Caki2 (cell line): Measurements from ENCODE around the gene AGAP9. TPM values are rescaled to one million over a fixed set of nuclear protein-coding genes. Genes with fewer than 3 reads are reported as not detected.

Source experiments
- total RNA-seq: library from RNA; depleted of rRNA; stranded (reverse); fragments of >200 nt; shearing (Covaris generic); gene quantifications from 2 replicates; pipeline ENCODE4 v1.2.3, GENCODE V29; 2014; ENCODE audit warnings: low replicate concordance; rRNA removed

AGAP9 gene
- total RNA-seq, 1 experiment from 2014 or later: 2.6 TPM

Other genes with a start within 250 kb of the AGAP9 start
- gene GDF10, start 223.4 kb downstream of the AGAP9 start, total RNA-seq: not detected in 2 replicates
- not detected in 2 replicates for gene GDF2, start 201.2 kb downstream of the AGAP9 start, total RNA-seq
- gene RBP3, start 175.3 kb downstream of the AGAP9 start, total RNA-seq: not detected in 2 replicates
- gene ZNF488, start 139.3 kb downstream of the AGAP9 start, total RNA-seq: 0.41 TPM in 1 of 2 replicates, not detected in the other
- gene ANXA8, start 39.5 kb downstream of the AGAP9 start, total RNA-seq: 0.68 and 0.72 TPM in 2 replicates
- gene FAM25G, start 31.9 kb downstream of the AGAP9 start, total RNA-seq: not detected in 2 replicates
- gene SYT15B, start 240.0 kb upstream of the AGAP9 start, total RNA-seq: not detected in 2 replicates